ENCODE results near the gene BRD7. TPM values are rescaled to one million over a fixed set of nuclear protein-coding genes. Genes with fewer than 3 reads are reported as not detected.

Gene BRD7
- total and polyA plus RNA-seq, 2 of the 13 experiments (the other 11 are each of a cell fraction or from before 2014, with no cell fraction given): 82.3 to 149 TPM

DNA sequence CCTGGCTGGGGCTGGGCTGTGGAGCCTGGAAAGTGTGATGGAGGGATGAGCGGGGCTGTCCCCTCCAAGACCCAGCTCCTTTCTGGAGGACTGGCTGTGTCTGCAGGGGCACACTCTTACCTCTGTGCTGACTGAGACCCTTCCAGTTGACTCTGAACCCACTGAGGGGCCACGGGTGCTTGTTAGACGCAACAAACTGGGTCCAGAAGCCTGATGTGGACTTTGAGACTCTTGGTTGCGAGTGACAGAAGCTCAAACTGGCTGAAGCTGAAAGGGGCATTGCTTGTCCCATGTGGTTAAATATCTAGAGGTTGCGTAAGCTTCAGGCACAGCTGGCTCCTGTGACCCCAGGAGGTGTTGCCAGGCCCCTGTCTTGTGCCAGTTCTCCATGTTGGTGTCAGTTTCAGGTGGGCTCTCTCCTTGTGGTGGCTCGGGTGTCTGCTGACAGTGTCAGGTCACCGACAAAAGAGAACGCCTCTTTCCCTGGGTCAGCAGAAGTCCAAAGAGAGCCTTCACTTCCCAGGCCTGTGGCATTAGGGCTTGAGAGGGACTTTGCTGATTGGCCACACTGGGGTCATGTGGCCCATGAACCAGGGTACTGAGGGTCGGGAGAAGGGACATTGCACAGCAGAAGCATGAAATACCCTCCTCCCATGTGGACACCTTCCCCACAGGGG, 85.7 kb downstream of the BRD7 start (continued):
- TF ChIP-seq, protein P1, sequence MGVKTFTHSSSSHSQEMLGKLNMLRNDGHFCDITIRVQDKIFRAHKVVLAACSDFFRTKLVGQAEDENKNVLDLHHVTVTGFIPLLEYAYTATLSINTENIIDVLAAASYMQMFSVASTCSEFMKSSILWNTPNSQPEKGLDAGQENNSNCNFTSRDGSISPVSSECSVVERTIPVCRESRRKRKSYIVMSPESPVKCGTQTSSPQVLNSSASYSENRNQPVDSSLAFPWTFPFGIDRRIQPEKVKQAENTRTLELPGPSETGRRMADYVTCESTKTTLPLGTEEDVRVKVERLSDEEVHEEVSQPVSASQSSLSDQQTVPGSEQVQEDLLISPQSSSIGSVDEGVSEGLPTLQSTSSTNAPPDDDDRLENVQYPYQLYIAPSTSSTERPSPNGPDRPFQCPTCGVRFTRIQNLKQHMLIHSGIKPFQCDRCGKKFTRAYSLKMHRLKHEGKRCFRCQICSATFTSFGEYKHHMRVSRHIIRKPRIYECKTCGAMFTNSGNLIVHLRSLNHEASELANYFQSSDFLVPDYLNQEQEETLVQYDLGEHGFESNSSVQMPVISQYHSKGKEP (CRISPR knock-in tag; IDR thresholded peaks at IDR 0.05): 0 out of 2 replicates have a peak, but pooled peaks have one; percentile 54
- TF ChIP-seq IKZF4 (CRISPR knock-in tag; IDR thresholded peaks at IDR 0.05; ENCODE audit: borderline replicate concordance, low read depth, not compliant biosample characterization) (peak; percentile 56), AKAP8 (CRISPR knock-in tag; IDR thresholded peaks at IDR 0.05) (0 out of 2 replicates have a peak, but pooled peaks have one; percentile 43), CEBPG (CRISPR knock-in tag; IDR thresholded peaks at IDR 0.05) (peak; percentile 97), SMARCC2 (IDR thresholded peaks at IDR 0.05) (no peak), DNMT3B (CRISPR knock-in tag; conservative IDR thresholded peaks at IDR 0.05) (0 out of 2 replicates have a peak, but pooled peaks have one; percentile 29), GPN1 (CRISPR knock-in tag; IDR thresholded peaks at IDR 0.05; ENCODE audit: borderline replicate concordance) (no peak), TAF15 (IDR thresholded peaks at IDR 0.05; ENCODE audit: low read depth, low read length, poor library complexity, severe bottlenecking) (no peak), CBFB (CRISPR knock-in tag; IDR thresholded peaks at IDR 0.05) (no peak), CREM (IDR thresholded peaks at IDR 0.05) (peak; percentile 40; the same call in 1 of the 2 replicates), CREM (CRISPR knock-in tag; IDR thresholded peaks at IDR 0.05) (no peak), ATF7 (IDR thresholded peaks at IDR 0.05) (no peak), ATF7 (CRISPR knock-in tag; IDR thresholded peaks at IDR 0.05) (0 out of 2 replicates have a peak, but pooled peaks have one; percentile 42), ISX (CRISPR knock-in tag; conservative IDR thresholded peaks at IDR 0.05) (no peak), FOXC1 (CRISPR knock-in tag; IDR thresholded peaks at IDR 0.05; ENCODE audit: borderline replicate concordance) (0 out of 2 replicates have a peak, but pooled peaks have one; percentile 55), TBX3 (IDR thresholded peaks at IDR 0.05; ENCODE audit: borderline replicate concordance) (no peak), KMT2B (CRISPR knock-in tag; IDR thresholded peaks at IDR 0.05) (no peak; the same call in 1 of the 2 replicates), DNMT1 (CRISPR knock-in tag; IDR thresholded peaks at IDR 0.05) (peak; percentile 27; the same call in 1 of the 2 replicates), CC2D1A (CRISPR knock-in tag; IDR thresholded peaks at IDR 0.05) (no peak), ZFY (CRISPR knock-in tag; IDR thresholded peaks at IDR 0.05) (peak; percentile 66), ZNF501 (CRISPR knock-in tag; IDR thresholded peaks at IDR 0.05) (peak; percentile 79; the same call in 1 of the 2 replicates), ZSCAN30 (CRISPR knock-in tag; IDR thresholded peaks at IDR 0.05) (no peak), KDM5B (CRISPR knock-in tag; IDR thresholded peaks at IDR 0.05; ENCODE audit: borderline replicate concordance) (no peak), MAX (IDR thresholded peaks at IDR 0.05) (peak; percentile 74; the same call in 1 of the 2 replicates)
- TF ChIP-seq, protein P2, sequence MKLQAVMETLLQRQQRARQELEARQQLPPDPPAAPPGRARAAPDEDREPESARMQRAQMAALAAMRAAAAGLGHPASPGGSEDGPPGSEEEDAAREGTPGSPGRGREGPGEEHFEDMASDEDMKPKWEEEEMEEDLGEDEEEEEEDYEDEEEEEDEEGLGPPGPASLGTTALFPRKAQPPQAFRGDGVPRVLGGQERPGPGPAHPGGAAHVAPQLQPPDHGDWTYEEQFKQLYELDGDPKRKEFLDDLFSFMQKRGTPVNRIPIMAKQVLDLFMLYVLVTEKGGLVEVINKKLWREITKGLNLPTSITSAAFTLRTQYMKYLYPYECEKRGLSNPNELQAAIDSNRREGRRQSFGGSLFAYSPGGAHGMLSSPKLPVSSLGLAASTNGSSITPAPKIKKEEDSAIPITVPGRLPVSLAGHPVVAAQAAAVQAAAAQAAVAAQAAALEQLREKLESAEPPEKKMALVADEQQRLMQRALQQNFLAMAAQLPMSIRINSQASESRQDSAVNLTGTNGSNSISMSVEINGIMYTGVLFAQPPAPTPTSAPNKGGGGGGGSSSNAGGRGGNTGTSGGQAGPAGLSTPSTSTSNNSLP (IDR thresholded peaks at IDR 0.05; ENCODE audit: low read depth, low read length): no peak
- TF ChIP-seq, protein P3, sequence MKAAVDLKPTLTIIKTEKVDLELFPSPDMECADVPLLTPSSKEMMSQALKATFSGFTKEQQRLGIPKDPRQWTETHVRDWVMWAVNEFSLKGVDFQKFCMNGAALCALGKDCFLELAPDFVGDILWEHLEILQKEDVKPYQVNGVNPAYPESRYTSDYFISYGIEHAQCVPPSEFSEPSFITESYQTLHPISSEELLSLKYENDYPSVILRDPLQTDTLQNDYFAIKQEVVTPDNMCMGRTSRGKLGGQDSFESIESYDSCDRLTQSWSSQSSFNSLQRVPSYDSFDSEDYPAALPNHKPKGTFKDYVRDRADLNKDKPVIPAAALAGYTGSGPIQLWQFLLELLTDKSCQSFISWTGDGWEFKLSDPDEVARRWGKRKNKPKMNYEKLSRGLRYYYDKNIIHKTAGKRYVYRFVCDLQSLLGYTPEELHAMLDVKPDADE (CRISPR knock-in tag; IDR thresholded peaks at IDR 0.05): no peak

Measured in HepG2 (cell line).